Thoracic aorta (tissue), 2 donors: ENCODE data around the gene CCDC85C. TPM values are rescaled to one million over a fixed set of nuclear protein-coding genes. Genes with fewer than 3 reads are reported as not detected.

ENCODE experiments used
- ATAC-seq: fragments of 150-250 bp; one replicate; pipeline ENCODE4 v1.8.0; 2017; ENCODE audit warnings: low read depth; ENCODE audit not compliant: insufficient number of reproducible peaks, low FRiP score
- DNase-seq: peaks from one replicate; pipeline ENCODE4 v3.0.0-alpha.2; 2020; ENCODE audit warnings: low spot score
- H3K27ac ChIP-seq, 2 donors: fragments of 200-600 bp; sonication (generic); 1 replicate in 1 of 2; 2 replicates in 1 of 2; pipeline ENCODE4 v1.5.1; 2016; ENCODE audit warnings: mild to moderate bottlenecking in 2 of 2, moderate library complexity in 2 of 2
- H3K27me3 ChIP-seq: fragments of 200-600 bp; sonication (generic); replicated peaks from 2 replicates; pipeline ENCODE4 v1.6.0; 2016; ENCODE audit warnings: mild to moderate bottlenecking; ENCODE audit not compliant: insufficient read depth
- H3K36me3 ChIP-seq: fragments of 200-600 bp; sonication (generic); one replicate; pipeline ENCODE4 v1.5.1; 2016
- H3K4me1 ChIP-seq, 2 donors: fragments of 200-600 bp; sonication (generic); 1 replicate in 1 of 2; 2 replicates in 1 of 2; pipeline versions ENCODE4 v1.5.1 to v1.6.0; 2016; ENCODE audit warnings: low read depth in 2 of 2, mild to moderate bottlenecking in 1 of 2; ENCODE audit not compliant: control insufficient read depth in 1 of 2
- H3K4me3 ChIP-seq: fragments of 200-600 bp; sonication (generic); 2 replicates; pipeline ENCODE4 v1.5.1; 2016; ENCODE audit warnings: mild to moderate bottlenecking
- H3K9me3 ChIP-seq: fragments of 200-600 bp; sonication (generic); 2 replicates; pipeline ENCODE4 v1.5.1; 2016
- total RNA-seq, 2 donors: library from RNA; depleted of rRNA; stranded (reverse); fragments of >200 nt; gene quantifications; one replicate each; pipeline versions ENCODE4 v1.1.0 to v1.2.3, GENCODE V29; 2016
- TF ChIP-seq, protein P1 (sequence below): fragments of 200-600 bp; sonication (generic); IDR thresholded peaks from one replicate; pipeline ENCODE4 v1.5.1; 2019; ENCODE audit warnings: antibody characterized with exemption

CCDC85C gene
- total RNA-seq, 2 donors from 2014 or later: 1.5 to 4.1 TPM

- peak overlapping the region; percentile 87 for H3K4me3 ChIP-seq
- H3K27me3 ChIP-seq: no peaks in the 10 kb centered on the region
- H3K4me1 ChIP-seq: peaks cover 18 to 27% of the 10 kb centered on the region in 2 donors
- H3K9me3 ChIP-seq: no peaks in the 10 kb centered on the region
- TF ChIP-seq, protein P1, sequence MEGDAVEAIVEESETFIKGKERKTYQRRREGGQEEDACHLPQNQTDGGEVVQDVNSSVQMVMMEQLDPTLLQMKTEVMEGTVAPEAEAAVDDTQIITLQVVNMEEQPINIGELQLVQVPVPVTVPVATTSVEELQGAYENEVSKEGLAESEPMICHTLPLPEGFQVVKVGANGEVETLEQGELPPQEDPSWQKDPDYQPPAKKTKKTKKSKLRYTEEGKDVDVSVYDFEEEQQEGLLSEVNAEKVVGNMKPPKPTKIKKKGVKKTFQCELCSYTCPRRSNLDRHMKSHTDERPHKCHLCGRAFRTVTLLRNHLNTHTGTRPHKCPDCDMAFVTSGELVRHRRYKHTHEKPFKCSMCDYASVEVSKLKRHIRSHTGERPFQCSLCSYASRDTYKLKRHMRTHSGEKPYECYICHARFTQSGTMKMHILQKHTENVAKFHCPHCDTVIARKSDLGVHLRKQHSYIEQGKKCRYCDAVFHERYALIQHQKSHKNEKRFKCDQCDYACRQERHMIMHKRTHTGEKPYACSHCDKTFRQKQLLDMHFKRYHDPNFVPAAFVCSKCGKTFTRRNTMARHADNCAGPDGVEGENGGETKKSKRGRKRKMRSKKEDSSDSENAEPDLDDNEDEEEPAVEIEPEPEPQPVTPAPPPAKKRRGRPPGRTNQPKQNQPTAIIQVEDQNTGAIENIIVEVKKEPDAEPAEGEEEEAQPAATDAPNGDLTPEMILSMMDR: no peak
- ATAC-seq (no peak), DNase-seq (no peak)
- peak overlapping the region; percentile 84 to 95 for H3K27ac ChIP-seq
- no peaks in the 10 kb centered on the region for H3K36me3 ChIP-seq
Measured at GRCh38 chr14:99481745-99482099, 122.3 kb downstream of the CCDC85C start.

DNA sequence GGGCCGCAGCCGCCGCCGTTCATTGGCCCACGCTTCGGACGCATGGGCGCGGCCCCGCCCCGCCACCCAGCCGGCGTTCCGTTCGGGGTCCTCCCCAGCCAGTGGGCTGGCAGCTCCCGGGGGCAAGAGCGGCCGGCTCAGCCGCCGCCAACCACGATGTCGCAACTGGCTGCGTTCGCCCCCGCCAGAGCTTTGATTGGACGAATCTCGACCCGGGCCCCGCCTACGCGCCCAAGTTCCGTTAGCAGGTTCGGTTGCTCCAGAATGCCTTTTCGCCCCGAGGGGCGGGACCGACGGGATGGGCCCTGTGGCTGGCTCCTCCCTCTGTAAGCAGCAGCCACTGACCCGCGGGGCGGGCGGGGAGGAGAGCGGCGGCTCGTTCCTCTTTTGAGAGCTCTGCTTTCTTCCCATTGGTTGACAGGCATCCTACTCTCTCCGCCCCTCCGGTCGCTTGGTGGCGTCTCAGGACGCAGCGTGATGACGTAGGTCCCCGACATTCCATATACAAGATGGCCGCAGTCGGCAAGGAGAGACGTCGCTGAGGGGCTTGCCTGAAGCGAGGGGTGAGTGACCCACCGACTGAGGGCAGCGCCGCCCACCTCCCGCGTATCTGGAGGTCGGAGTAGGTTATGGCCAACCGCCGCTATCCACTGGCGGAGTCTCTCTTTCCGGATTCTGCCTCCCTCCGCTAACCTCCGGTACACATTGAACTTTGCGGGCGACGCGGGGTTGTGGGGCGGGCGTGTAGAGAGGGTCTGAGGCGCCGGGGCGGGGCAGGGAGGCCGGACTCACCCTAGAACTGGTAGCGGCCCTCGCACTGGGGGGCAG lies 122.9 kb downstream of the CCDC85C start, which contains the start of gene CCNK:
TSS of gene CCNK (plus strand) at position 493 of the 828 bp plus-strand sequence. CDS start 11,269 bp downstream, outside the sequence.
- TF ChIP-seq, protein P1: no peak
- H3K36me3 ChIP-seq: no peaks in the 10 kb centered on the region
- peak within 1 kb of the TSS; percentile 86 to 95 for H3K27ac ChIP-seq
- H3K4me3 ChIP-seq: peak within 1 kb of the TSS; percentile 87
- H3K27me3 ChIP-seq: no peaks in the 10 kb centered on the region
- ATAC-seq (peak; percentile 98), DNase-seq (peak; percentile 99)
- H3K4me1 ChIP-seq: peaks cover 18 to 27% of the 10 kb centered on the region in 2 donors
- H3K9me3 ChIP-seq: no peaks in the 10 kb centered on the region

- Histone ChIP-seq H3K27me3 (no peaks in the 10 kb centered on the region), H3K36me3 (no peaks in the 10 kb centered on the region), H3K4me1 (peaks cover 18 to 27% of the 10 kb centered on the region in 2 donors), H3K4me3 (peak within 1 kb of the TSS; percentile 87), H3K9me3 (no peaks in the 10 kb centered on the region), H3K27ac (peak within 1 kb of the TSS; percentile 86 to 95)
- TF ChIP-seq, protein P1: no peak
- DNase-seq (peak; percentile 26), ATAC-seq (peak; percentile 0)
Measured at GRCh38 chr14:99479906-99480869, 123.8 kb downstream of the CCDC85C start, which contains the start of gene SETD3. TSS of gene SETD3 (minus strand) at chr14:99480859. CDS start at chr14:99465805, 15,054 bp downstream.

DNA sequence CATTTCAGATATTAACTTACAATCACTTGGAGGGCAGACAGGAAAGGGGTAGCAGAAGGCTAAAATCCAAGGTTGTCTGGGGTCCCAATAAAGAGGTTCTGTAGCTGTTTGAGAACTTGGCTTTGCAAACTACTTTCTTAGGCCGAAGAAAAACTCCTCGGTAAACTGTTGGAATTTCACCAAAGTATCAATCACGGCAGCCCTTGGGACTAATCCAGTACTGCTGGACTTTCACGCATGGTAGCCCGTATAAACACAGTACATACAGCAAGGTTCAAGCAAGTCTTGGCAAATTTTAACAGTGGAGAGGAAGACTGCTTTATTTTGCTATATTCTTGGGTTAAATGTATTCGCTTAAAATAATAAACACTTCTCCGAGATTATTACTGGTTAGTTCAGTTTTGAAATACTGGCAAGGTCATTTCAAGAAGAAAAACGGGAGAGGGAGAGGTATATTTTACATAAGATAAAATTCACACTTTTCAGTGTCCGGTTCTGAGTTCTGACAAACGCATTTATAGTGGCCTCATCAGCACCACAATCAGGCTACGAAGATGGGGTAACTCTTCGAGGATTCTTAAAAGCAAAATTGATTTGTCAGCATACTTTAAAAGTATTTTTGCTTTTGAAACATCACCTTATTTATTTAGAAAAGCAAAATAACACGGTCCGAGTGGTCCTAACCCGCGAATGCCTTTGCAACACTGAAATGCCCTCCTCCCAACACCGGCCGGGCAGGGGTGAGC lies 124.7 kb downstream of the CCDC85C start:
- Histone ChIP-seq H3K36me3 (no peaks in the 10 kb centered on the region), H3K9me3 (no peaks in the 10 kb centered on the region), H3K4me1 (peaks cover 18 to 27% of the 10 kb centered on the region in 2 donors), H3K27me3 (no peaks in the 10 kb centered on the region), H3K27ac (peak overlapping the region; percentile 80 to 86), H3K4me3 (peak overlapping the region; percentile 87)
- TF ChIP-seq, protein P1: no peak
- ATAC-seq: no peak
- DNase-seq: no peak
